HepG2 (cell line): Measurements from ENCODE around the gene EBF3. TPM values are rescaled to one million over a fixed set of nuclear protein-coding genes. Genes with fewer than 3 reads are reported as not detected.

Experiments
- ATAC-seq: fragments of 200-7000 bp; cut with Tn5 transposase; 3 replicates; pipeline ENCODE4 v1.9.1; 2020; ENCODE audit warnings: mild to moderate bottlenecking, moderate library complexity
- BruUV-seq: library from RNA; stranded (reverse); fragments of 400-500 nt; replicated peaks from 2 replicates; lab custom pipeline; 2021; lab: Mats Ljungman, UMichigan
- CTCF ChIA-PET: fragments of 300-600 bp; formaldehyde crosslinking; extraction: SDS; loops from one replicate; lab custom pipeline; 2021; ENCODE audit warnings: low total read pairs, inconsistent platforms, low intra/inter-chr PET ratio; lab: Yijun Ruan, JAX
- POLR2A ChIA-PET: fragments of 350-600 bp; sonication (Branson Sonifier 250); formaldehyde crosslinking; loops from one replicate; lab custom pipeline; 2020; ENCODE audit warnings: antibody characterized with exemption, inconsistent platforms; lab: Yijun Ruan, JAX
- DNase-seq: peaks from one replicate; pipeline ENCODE4 v3.0.0-alpha.2; 2015; ENCODE audit warnings: low spot score
- FAIRE-seq: peaks from 3 replicates; lab custom pipeline; 2011; peaks lifted over from hg19 to GRCh38; lab: Jason Lieb, UNC
- H2AFZ ChIP-seq: one replicate; pipeline ENCODE4 v1.6.1; 2011; ENCODE audit warnings: low read length, inconsistent platforms
- H3K27ac ChIP-seq: fragments of 300-600 bp; 3 replicates; pipeline ENCODE4 v1.8.0; 2011; ENCODE audit warnings: mixed run types, mild to moderate bottlenecking, mixed read lengths, low read length, inconsistent platforms; ENCODE audit not compliant: insufficient read depth; ENCODE audit errors: extremely low read length
- H3K27me3 ChIP-seq, 2 experiments: fragments of 200-600 bp in 1 of 2; 2 replicates in 1 of 2; 3 replicates in 1 of 2; pipeline versions ENCODE4 v1.6.0 to v1.8.0; 2011; ENCODE audit warnings: low read length in 2 of 2, mild to moderate bottlenecking in 2 of 2, moderate library complexity in 2 of 2, inconsistent platforms in 1 of 2; ENCODE audit not compliant: insufficient read depth in 2 of 2, control insufficient read depth in 1 of 2
- H3K36me3 ChIP-seq, 2 experiments: fragments of 200-600 bp in 1 of 2; replicated peaks in 1 of 2; 2 replicates in 1 of 2; 3 replicates in 1 of 2; pipeline versions ENCODE4 v1.5.1 to v1.8.0; 2011; ENCODE audit warnings: low read length in 2 of 2, inconsistent platforms in 1 of 2; ENCODE audit not compliant: insufficient read depth in 2 of 2, control insufficient read depth in 1 of 2
- H3K4me1 ChIP-seq: 2 replicates; pipeline ENCODE4 v1.5.1; 2012; ENCODE audit warnings: low read length, inconsistent platforms; ENCODE audit not compliant: insufficient read depth
- H3K4me2 ChIP-seq: 2 replicates; pipeline ENCODE4 v1.6.0; 2011; ENCODE audit warnings: low read depth, low read length, inconsistent platforms
- H3K4me3 ChIP-seq, 3 experiments: fragments of 200-600 bp in 1 of 3; sonication (generic), shearing (Covaris generic) in 1 of 3; replicated peaks in 1 of 3; 2 replicates each; pipeline ENCODE4 v1.5.1; 2011 to 2016; ENCODE audit warnings: low read length in 3 of 3, inconsistent platforms in 2 of 3, low read depth in 2 of 3, mild to moderate bottlenecking in 2 of 3, control low read depth in 1 of 3, mixed read lengths in 1 of 3; ENCODE audit not compliant: insufficient read depth in 1 of 3
- H3K79me2 ChIP-seq: one replicate; pipeline ENCODE4 v1.6.1; 2011; ENCODE audit warnings: low read length, inconsistent platforms; ENCODE audit not compliant: insufficient read depth
- H3K9ac ChIP-seq: 2 replicates; pipeline ENCODE4 v1.6.0; 2011; ENCODE audit warnings: mild to moderate bottlenecking, low read depth, low read length, inconsistent platforms; ENCODE audit not compliant: insufficient read depth
- H3K9me3 ChIP-seq: 2 replicates; pipeline ENCODE4 v1.5.1; 2012; ENCODE audit warnings: mild to moderate bottlenecking, low read length
- H4K20me1 ChIP-seq: 2 replicates; pipeline ENCODE4 v1.6.0; 2011; ENCODE audit warnings: inconsistent platforms, mild to moderate bottlenecking, low read length, moderate library complexity; ENCODE audit not compliant: insufficient read depth
- ARNTL ChIP-seq: sonication (generic); formaldehyde crosslinking; IDR thresholded peaks from 2 replicates; pipeline ENCODE4 v1.4.0; 2020; ENCODE audit warnings: mild to moderate bottlenecking, missing genetic modification reagents
- CHD4 ChIP-seq: fragments of 200-600 bp; sonication (generic); IDR thresholded peaks from 2 replicates; pipeline ENCODE4 v1.7.0; 2017; ENCODE audit warnings: mild to moderate bottlenecking, low read length, borderline replicate concordance
- GABPA ChIP-seq, 2 experiments: IDR thresholded peaks; 2 replicates each; pipeline ENCODE4 v1.6.1; 2011 to 2016; ENCODE audit warnings: low read depth in 2 of 2, low read length in 1 of 2, missing biosample characterization in 1 of 2, missing genetic modification characterization in 1 of 2
- GTF2F1 ChIP-seq: fragments of 150-350 bp; IDR thresholded peaks from 2 replicates; pipeline ENCODE4 v1.6.1; 2014; ENCODE audit warnings: low read length
- HHEX ChIP-seq: IDR thresholded peaks from 2 replicates; pipeline ENCODE4 v1.6.1; 2016; ENCODE audit warnings: control low read depth
- HOXD1 ChIP-seq: sonication (generic); formaldehyde crosslinking; IDR thresholded peaks from 2 replicates; pipeline ENCODE4 v1.5.0; 2020; ENCODE audit warnings: missing genetic modification reagents
- MATR3 ChIP-seq: sonication (generic); formaldehyde crosslinking; IDR thresholded peaks from 2 replicates; pipeline ENCODE4 v1.4.0; 2020; ENCODE audit warnings: missing genetic modification reagents
- MEIS1 ChIP-seq: sonication (generic); formaldehyde crosslinking; IDR thresholded peaks from 2 replicates; pipeline ENCODE4 v1.9.0; 2021; ENCODE audit warnings: mild to moderate bottlenecking, missing genetic modification reagents, moderate library complexity, borderline replicate concordance
- MEIS2 ChIP-seq: sonication (generic); formaldehyde crosslinking; IDR thresholded peaks from 2 replicates; pipeline ENCODE4 v1.9.0; 2021; ENCODE audit warnings: mild to moderate bottlenecking, missing genetic modification reagents
- NFYC ChIP-seq: IDR thresholded peaks from 2 replicates; pipeline ENCODE4 v1.6.1; 2016; ENCODE audit warnings: missing genetic modification reagents, missing compliant biosample characterization
- REPIN1 ChIP-seq: sonication (generic); formaldehyde crosslinking; IDR thresholded peaks from 2 replicates; pipeline ENCODE4 v1.8.0; 2022; ENCODE audit warnings: missing genetic modification reagents, low read depth, mild to moderate bottlenecking, borderline replicate concordance
- SP2 ChIP-seq: sonication (generic); formaldehyde crosslinking; IDR thresholded peaks from 2 replicates; pipeline ENCODE4 v1.5.1; 2020; ENCODE audit warnings: mild to moderate bottlenecking, missing genetic modification reagents
- YY1 ChIP-seq: IDR thresholded peaks from 2 replicates; pipeline ENCODE4 v1.6.1; 2011; ENCODE audit warnings: low read length, low read depth, moderate library complexity, mild to moderate bottlenecking; ENCODE audit not compliant: insufficient read depth, insufficient replicate concordance
- ZNF224 ChIP-seq: sonication (generic); formaldehyde crosslinking; IDR thresholded peaks from 2 replicates; pipeline ENCODE4 v1.5.0; 2020; ENCODE audit warnings: mild to moderate bottlenecking, missing genetic modification reagents
- ZNF296 ChIP-seq: sonication (generic); formaldehyde crosslinking; conservative IDR thresholded peaks from 2 replicates; pipeline ENCODE4 v1.5.0; 2020; ENCODE audit warnings: mild to moderate bottlenecking, missing genetic modification reagents
- ZNF44 ChIP-seq: sonication (generic); formaldehyde crosslinking; IDR thresholded peaks from 2 replicates; pipeline ENCODE4 v1.5.1; 2020; ENCODE audit warnings: mild to moderate bottlenecking, missing genetic modification reagents
- ZNF552 ChIP-seq: sonication (generic); formaldehyde crosslinking; IDR thresholded peaks from 2 replicates; pipeline ENCODE4 v1.9.0; 2022; ENCODE audit warnings: missing genetic modification reagents, mild to moderate bottlenecking, borderline replicate concordance
- ZNF569 ChIP-seq: sonication (generic); formaldehyde crosslinking; IDR thresholded peaks from 2 replicates; pipeline ENCODE4 v1.5.0; 2020; ENCODE audit warnings: mild to moderate bottlenecking, missing genetic modification reagents, moderate library complexity, borderline replicate concordance
- ZNF75D ChIP-seq: sonication (generic); formaldehyde crosslinking; IDR thresholded peaks from 2 replicates; pipeline ENCODE4 v1.8.1; 2023; ENCODE audit warnings: missing genetic modification reagents, mild to moderate bottlenecking, borderline replicate concordance
- WGBS: methylation state at CpG from one replicate; pipeline ENCODE4 v1.1.6; 2017; ENCODE audit warnings: low lambda C conversion rate; 5-methylcytosine and 5-hydroxymethylcytosine counted together
- in situ Hi-C: cut with HindIII; loops from 2 replicates; pipeline ENCODE4 v1.10.0; 2017; ENCODE audit warnings: low pct_unique_long_range_greater_than_20kb; ENCODE audit not compliant: extremely low pct_ligation_motif_present
- intact Hi-C: fragments of 100-400 bp; cut with micrococcal nuclease; formaldehyde crosslinking; loops from one replicate; pipeline ENCODE4 v1.10.0; 2022; ENCODE audit not compliant: unreplicated experiment
- polyA plus RNA-seq, 8 experiments: library from polyadenylated mRNA; depleted of rRNA in 3 of 8; stranded (reverse) in 7 of 8; unstranded in 1 of 8; fragments of >200 nt; fragmentation: Illumina TruSeq in 4 of 8; extraction: Trizol in 4 of 8; gene quantifications; 2 replicates each; pipeline versions ENCODE4 v1.2.1 to v1.2.3, GENCODE V29; 2011 to 2016; ENCODE audit warnings: low read depth in 4 of 8, missing spikeins in 1 of 8, mixed read lengths in 1 of 8; ENCODE audit not compliant: insufficient read depth in 1 of 8
- total RNA-seq, 5 experiments: library from RNA; depleted of rRNA; stranded (reverse); fragments of >200 nt; fragmentation: Illumina TruSeq; extraction: Trizol; gene quantifications; 2 replicates each; pipeline ENCODE4 v1.2.3, GENCODE V29; 2016; ENCODE audit warnings: low read depth in 1 of 5
- TF ChIP-seq, protein P1 (sequence below): sonication (generic); formaldehyde crosslinking; IDR thresholded peaks from 2 replicates; pipeline ENCODE4 v1.4.0; 2020; ENCODE audit warnings: missing genetic modification reagents
- TF ChIP-seq, protein P2 (sequence below): sonication (generic); formaldehyde crosslinking; IDR thresholded peaks from 2 replicates; pipeline ENCODE4 v1.5.1; 2020; ENCODE audit warnings: mild to moderate bottlenecking, missing genetic modification reagents, moderate library complexity
- TF ChIP-seq, protein P3 (sequence below): sonication (generic); formaldehyde crosslinking; IDR thresholded peaks from 2 replicates; pipeline ENCODE4 v1.5.1; 2020; ENCODE audit warnings: missing genetic modification reagents, mild to moderate bottlenecking, borderline replicate concordance

Gene EBF3
- total and polyA plus RNA-seq, 2 of the 13 experiments (the other 11 are each of a cell fraction or from before 2014, with no cell fraction given), result not detected

DNA sequence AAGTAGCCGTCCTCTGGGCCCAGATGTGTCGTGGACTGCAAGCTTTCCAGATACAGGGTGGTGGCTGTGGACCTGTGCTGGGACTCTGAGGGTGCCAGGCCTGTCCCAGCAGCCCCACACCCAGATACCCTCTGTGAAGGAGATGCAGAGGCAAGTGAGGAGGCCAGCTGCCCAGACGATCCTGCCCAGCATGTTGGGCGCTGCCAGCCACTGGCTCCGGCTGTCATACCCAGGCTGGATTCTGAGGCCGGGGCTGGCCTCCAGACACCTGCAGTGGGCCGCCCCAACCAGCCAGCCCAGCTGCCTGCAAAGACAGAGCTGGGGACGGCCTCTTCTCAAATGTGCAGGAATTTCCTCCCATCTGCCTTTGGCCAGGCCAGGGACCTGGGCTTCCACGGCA, 39.1 kb upstream of the EBF3 start (continued):
- TF ChIP-seq MEIS1 (CRISPR knock-in tag) (no peak), SP2 (CRISPR knock-in tag) (no peak), REPIN1 (no peak), ZNF75D (CRISPR knock-in tag) (no peak), ZNF44 (no peak), MEIS2 (no peak), ARNTL (CRISPR knock-in tag) (no peak), ZNF569 (CRISPR knock-in tag) (no peak), GTF2F1 (no peak), MATR3 (CRISPR knock-in tag) (no peak), ZNF224 (no peak)
- TF ChIP-seq, protein P1, sequence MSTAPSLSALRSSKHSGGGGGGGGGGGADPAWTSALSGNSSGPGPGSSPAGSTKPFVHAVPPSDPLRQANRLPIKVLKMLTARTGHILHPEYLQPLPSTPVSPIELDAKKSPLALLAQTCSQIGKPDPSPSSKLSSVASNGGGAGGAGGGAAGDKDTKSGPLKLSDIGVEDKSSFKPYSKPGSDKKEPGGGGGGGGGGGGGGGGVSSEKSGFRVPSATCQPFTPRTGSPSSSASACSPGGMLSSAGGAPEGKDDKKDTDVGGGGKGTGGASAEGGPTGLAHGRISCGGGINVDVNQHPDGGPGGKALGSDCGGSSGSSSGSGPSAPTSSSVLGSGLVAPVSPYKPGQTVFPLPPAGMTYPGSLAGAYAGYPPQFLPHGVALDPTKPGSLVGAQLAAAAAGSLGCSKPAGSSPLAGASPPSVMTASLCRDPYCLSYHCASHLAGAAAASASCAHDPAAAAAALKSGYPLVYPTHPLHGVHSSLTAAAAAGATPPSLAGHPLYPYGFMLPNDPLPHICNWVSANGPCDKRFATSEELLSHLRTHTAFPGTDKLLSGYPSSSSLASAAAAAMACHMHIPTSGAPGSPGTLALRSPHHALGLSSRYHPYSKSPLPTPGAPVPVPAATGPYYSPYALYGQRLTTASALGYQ (CRISPR knock-in tag), result no peak

DNA sequence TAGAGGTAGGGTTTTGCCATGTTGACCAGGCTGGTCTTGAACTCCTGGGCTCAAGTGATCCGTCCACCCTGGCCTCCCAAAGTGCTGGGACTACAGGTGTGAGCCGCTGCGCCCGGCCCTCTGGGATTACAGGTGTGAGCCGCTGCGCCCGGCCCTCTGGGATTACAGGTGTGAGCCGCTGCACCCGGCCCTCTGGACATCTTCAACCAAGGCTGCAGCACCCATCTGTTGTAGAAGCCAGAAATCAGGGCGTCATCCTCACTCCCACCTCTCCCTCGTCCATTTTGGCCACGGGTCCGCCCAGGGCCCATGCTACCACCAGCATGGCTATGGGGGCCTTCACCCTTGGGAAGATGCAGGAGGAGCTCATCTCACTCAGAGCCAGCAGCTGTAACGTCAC, 38.5 kb upstream of the EBF3 start:
- Histone ChIP-seq H4K20me1 (no peaks in the 10 kb centered on the region), H3K4me2 (no peak overlapping the region), H2AFZ (no peak overlapping the region), H3K79me2 (no peaks in the 10 kb centered on the region), H3K27me3 (peaks cover 0 to 3% of the 10 kb centered on the region in 2 experiments; a peak in 3 of 5 replicates), H3K9me3 (no peaks in the 10 kb centered on the region), H3K4me1 (no peaks in the 10 kb centered on the region), H3K9ac (no peak overlapping the region), H3K27ac (no peak overlapping the region), H3K4me3 (no peak overlapping the region), H3K36me3 (no peaks in the 10 kb centered on the region)
- in situ Hi-C loops, result no loop called here
- CTCF ChIA-PET, result no interaction called here
- no peak for FAIRE-seq
- POLR2A ChIA-PET, result no interaction called here
- no peak for DNase-seq
- 3% methylated on average over 6 of the region's 14 CpGs for whole genome bisulfite sequencing
- ATAC-seq, result no peak
- BruUV-seq, result no TSS peak
- intact Hi-C loops, result no loop called here
- TF ChIP-seq, protein P2, sequence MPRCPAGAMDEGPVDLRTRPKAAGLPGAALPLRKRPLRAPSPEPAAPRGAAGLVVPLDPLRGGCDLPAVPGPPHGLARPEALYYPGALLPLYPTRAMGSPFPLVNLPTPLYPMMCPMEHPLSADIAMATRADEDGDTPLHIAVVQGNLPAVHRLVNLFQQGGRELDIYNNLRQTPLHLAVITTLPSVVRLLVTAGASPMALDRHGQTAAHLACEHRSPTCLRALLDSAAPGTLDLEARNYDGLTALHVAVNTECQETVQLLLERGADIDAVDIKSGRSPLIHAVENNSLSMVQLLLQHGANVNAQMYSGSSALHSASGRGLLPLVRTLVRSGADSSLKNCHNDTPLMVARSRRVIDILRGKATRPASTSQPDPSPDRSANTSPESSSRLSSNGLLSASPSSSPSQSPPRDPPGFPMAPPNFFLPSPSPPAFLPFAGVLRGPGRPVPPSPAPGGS (CRISPR knock-in tag), result no peak
- TF ChIP-seq CHD4 (no peak), HOXD1 (CRISPR knock-in tag) (no peak), GABPA (IDR thresholded peaks at IDR 0.05; ENCODE audit: low read depth, low read length) (no peak), GABPA (CRISPR knock-in tag; IDR thresholded peaks at IDR 0.05; ENCODE audit: low read depth) (no peak), HHEX (CRISPR knock-in tag) (no peak), NFYC (CRISPR knock-in tag) (no peak), ZNF296 (no peak), YY1 (no peak), ZNF552 (CRISPR knock-in tag) (no peak)
- TF ChIP-seq, protein P3, sequence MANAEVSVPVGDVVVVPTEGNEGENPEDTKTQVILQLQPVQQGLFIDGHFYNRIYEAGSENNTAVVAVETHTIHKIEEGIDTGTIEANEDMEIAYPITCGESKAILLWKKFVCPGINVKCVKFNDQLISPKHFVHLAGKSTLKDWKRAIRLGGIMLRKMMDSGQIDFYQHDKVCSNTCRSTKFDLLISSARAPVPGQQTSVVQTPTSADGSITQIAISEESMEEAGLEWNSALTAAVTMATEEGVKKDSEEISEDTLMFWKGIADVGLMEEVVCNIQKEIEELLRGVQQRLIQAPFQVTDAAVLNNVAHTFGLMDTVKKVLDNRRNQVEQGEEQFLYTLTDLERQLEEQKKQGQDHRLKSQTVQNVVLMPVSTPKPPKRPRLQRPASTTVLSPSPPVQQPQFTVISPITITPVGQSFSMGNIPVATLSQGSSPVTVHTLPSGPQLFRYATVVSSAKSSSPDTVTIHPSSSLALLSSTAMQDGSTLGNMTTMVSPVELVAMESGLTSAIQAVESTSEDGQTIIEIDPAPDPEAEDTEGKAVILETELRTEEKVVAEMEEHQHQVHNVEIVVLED (CRISPR knock-in tag), result no peak
